ENCODE data around the gene PAQR7. TPM values are rescaled to one million over a fixed set of nuclear protein-coding genes. Genes with fewer than 3 reads are reported as not detected.

The PAQR7 gene
- total RNA-seq, 6 experiments from 2014 or later = 16.0 to 19.5 (median 17.9) TPM

DNA sequence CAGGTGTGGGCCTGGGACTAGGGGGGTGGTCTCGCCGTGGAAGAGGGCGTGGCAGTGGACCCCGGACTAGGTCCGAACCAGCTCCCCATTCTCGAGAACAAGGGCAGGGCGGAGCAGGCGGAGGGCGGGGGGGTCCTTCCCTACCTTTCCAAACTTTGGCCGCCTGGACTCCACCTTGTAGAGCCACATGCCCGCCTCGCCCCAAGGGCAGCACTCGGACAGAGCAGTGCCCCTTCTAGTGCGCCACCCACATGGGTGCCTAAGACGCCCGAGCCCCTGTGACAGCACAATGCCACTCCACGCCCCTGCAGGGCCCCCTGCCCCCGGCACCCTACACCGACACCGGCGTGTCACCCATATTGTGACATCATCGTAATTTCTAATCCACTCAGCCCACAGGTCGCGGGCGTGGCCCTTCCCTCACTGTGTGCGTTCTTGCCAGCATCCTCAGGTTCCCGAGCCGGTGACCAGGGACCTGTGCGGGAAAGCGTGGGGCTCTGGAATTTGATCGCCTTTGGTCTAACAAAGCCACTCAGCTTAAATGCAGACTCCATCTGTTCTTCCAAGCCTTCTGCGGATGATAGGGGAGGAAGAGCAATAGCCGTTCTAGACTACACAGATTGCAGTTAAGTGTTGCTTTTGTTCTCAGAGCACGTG lies 31.3 kb upstream of the PAQR7 start:
- H3K36me3 Mint-ChIP-seq (ENCODE audit: low read depth) = peaks cover 9% of the 10 kb centered on the region; the same call in 1 of the 2 replicates
- peaks cover 52% of the 10 kb centered on the region for H3K4me1 Mint-ChIP-seq (ENCODE audit: low read depth)
- no peak for DNase-seq
- H3K9me3 Mint-ChIP-seq = no peaks in the 10 kb centered on the region
- H3K27me3 Mint-ChIP-seq (ENCODE audit: insufficient read depth) = peaks cover 1% of the 10 kb centered on the region; the same call in 1 of the 2 replicates
- H3K27ac Mint-ChIP-seq = peak overlapping the region; percentile 70
- no peak for TF ChIP-seq CTCF (IDR thresholded peaks at IDR 0.05)
- peak overlapping the region; percentile 89 for H3K4me3 Mint-ChIP-seq

- H3K27ac Mint-ChIP-seq = peak within 1 kb of the TSS; percentile 85
Observed at GRCh38 chr1:25905680-25906643, 30.5 kb upstream of the PAQR7 start, which contains the start of gene STMN1. Gene STMN1 (minus strand): TSS chr1:25906419. CDS start chr1:25904676, 1,743 bp downstream.

GRCh38 chr1:25904943-25905679 lies 29.6 kb upstream of the PAQR7 start:
- Mint-ChIP-seq H3K4me3 (peak overlapping the region; percentile 89), H3K36me3 (ENCODE audit: low read depth) (peaks cover 21% of the 10 kb centered on the region), H3K27ac (peak overlapping the region; percentile 85), H3K27me3 (ENCODE audit: insufficient read depth) (no peaks in the 10 kb centered on the region), H3K4me1 (ENCODE audit: low read depth) (peaks cover 41% of the 10 kb centered on the region), H3K9me3 (no peaks in the 10 kb centered on the region)
- peak; percentile 83 for DNase-seq
- TF ChIP-seq CTCF (IDR thresholded peaks at IDR 0.05) = peak; percentile 41

More at GRCh38 chr1:25905680-25906643, 30.5 kb upstream of the PAQR7 start, which contains the start of gene STMN1:
- H3K9me3 Mint-ChIP-seq = no peaks in the 10 kb centered on the region
- H3K4me1 Mint-ChIP-seq (ENCODE audit: low read depth) = peaks cover 46% of the 10 kb centered on the region
- peak; percentile 89 for DNase-seq
- H3K4me3 Mint-ChIP-seq = peak within 1 kb of the TSS; percentile 89
- H3K27me3 Mint-ChIP-seq (ENCODE audit: insufficient read depth) = peaks cover 1% of the 10 kb centered on the region; the same call in 1 of the 2 replicates
- H3K36me3 Mint-ChIP-seq (ENCODE audit: low read depth) = peaks cover 15% of the 10 kb centered on the region; the same call in 1 of the 2 replicates
- TF ChIP-seq CTCF (IDR thresholded peaks at IDR 0.05) = no peak; the same call in none of the 2 replicates

DNA sequence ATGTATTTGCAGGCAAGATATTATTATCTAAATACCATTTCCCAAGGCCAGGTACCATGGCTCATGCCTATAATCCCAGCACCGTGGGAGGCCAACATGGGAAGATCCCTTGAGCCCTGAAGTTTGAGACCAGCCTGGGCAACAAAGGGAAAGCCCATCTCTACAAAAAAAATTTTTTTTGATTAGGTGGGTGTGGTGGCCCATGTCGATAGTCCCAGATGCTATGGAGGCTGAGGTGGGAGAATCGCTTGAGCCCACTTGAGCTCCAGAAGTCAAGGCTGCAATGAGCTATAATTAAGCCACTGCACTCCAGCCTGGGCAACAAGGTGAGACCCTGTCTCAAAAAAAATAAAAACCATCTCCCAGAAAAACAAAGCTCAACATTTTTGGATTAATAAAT lies 28.5 kb upstream of the PAQR7 start:
- peak overlapping the region; percentile 89 for H3K4me3 Mint-ChIP-seq
- H3K4me1 Mint-ChIP-seq (ENCODE audit: low read depth) = peaks cover 41% of the 10 kb centered on the region
- H3K27ac Mint-ChIP-seq = peak overlapping the region; percentile 85
- no peak for DNase-seq
- peaks cover 24% of the 10 kb centered on the region for H3K36me3 Mint-ChIP-seq (ENCODE audit: low read depth)
- no peaks in the 10 kb centered on the region for H3K9me3 Mint-ChIP-seq
- TF ChIP-seq CTCF (IDR thresholded peaks at IDR 0.05) = no peak
- no peaks in the 10 kb centered on the region for H3K27me3 Mint-ChIP-seq (ENCODE audit: insufficient read depth)

DNA sequence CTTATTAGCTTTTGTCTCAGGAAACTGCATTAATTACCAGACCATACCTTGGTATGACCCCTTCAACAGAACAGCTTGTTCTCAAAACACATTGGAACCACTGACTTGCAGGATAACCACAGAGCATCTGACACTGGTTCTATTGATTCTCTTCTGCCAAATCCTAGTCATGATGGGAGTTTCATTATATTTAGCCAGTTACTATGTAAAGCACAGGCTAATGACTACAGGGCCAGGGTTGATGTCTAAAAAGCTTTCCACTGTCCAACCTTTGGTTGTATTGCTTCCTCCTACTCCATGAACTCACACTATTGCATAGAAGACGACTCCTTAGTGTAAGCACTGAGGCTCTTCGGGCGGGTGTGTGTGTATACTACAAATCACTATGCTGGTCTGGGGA lies 27.0 kb upstream of the PAQR7 start:
- Mint-ChIP-seq H3K4me3 (no peak overlapping the region), H3K36me3 (ENCODE audit: low read depth) (peaks cover 24% of the 10 kb centered on the region), H3K4me1 (ENCODE audit: low read depth) (peaks cover 44% of the 10 kb centered on the region), H3K27ac (peak overlapping the region; percentile 42; the same call in 1 of the 2 replicates), H3K9me3 (no peaks in the 10 kb centered on the region), H3K27me3 (ENCODE audit: insufficient read depth) (no peaks in the 10 kb centered on the region)
- no peak for DNase-seq
- no peak for TF ChIP-seq CTCF (IDR thresholded peaks at IDR 0.05)
